ENCODE results near the gene ATP1B1. TPM values are rescaled to one million over a fixed set of nuclear protein-coding genes. Genes with fewer than 3 reads are reported as not detected.
"Not testable (repeated sequence)": the region's sequence is repeated elsewhere in the genome, so short reads cannot be mapped to it uniquely, and the experiment has no call there.

The ATP1B1 gene
- total and polyA plus RNA-seq, 5 experiments from 2014 or later = 0.62 to 1.8 (median 0.97) TPM

- H3K4me3 Mint-ChIP-seq = no peak overlapping the region
- POLR2A ChIA-PET = no interaction called here
- no peaks in the 10 kb centered on the region for H3K27me3 Mint-ChIP-seq
- no peak for DNase-seq
- ATAC-seq = no peak
- H3K36me3 Mint-ChIP-seq = peaks cover 0 to 8% (median 5%) of the 10 kb centered on the region in 3 donors
- no peaks in the 10 kb centered on the region for H3K9me3 Mint-ChIP-seq
- no peak overlapping the region for H3K27ac Mint-ChIP-seq
- H3K4me1 Mint-ChIP-seq = peaks cover 0 to 1% (median 0%) of the 10 kb centered on the region in 4 donors
Measured at GRCh38 chr1:169155675-169156074, 49.2 kb downstream of the ATP1B1 start.

- Mint-ChIP-seq H3K36me3 (peaks cover 0 to 8% (median 0%) of the 10 kb centered on the region in 3 donors), H3K4me3 (no peak overlapping the region), H3K4me1 (peaks cover 0 to 1% (median 0%) of the 10 kb centered on the region in 4 donors), H3K27me3 (no peaks in the 10 kb centered on the region), H3K27ac (no peak overlapping the region), H3K9me3 (no peaks in the 10 kb centered on the region)
- POLR2A ChIA-PET = no interaction called here
- ATAC-seq (no peak), DNase-seq (no peak)
Measured at GRCh38 chr1:169156580-169156979, 50.1 kb downstream of the ATP1B1 start.

GRCh38 chr1:169160845-169161495 is 54.5 kb downstream of the ATP1B1 start:
- H3K4me1 Mint-ChIP-seq = no peaks in the 10 kb centered on the region
- H3K4me3 Mint-ChIP-seq = no peak overlapping the region
- no peak overlapping the region for H3K27ac Mint-ChIP-seq
- ATAC-seq = no peak
- peaks cover 0 to 8% (median 0%) of the 10 kb centered on the region in 3 donors for H3K36me3 Mint-ChIP-seq
- POLR2A ChIA-PET = no interaction called here
- no peak for DNase-seq
- H3K9me3 Mint-ChIP-seq = no peaks in the 10 kb centered on the region
- H3K27me3 Mint-ChIP-seq = no peaks in the 10 kb centered on the region

GRCh38 chr1:169161496-169162194 is 55.2 kb downstream of the ATP1B1 start:
- H3K27ac Mint-ChIP-seq = no peak overlapping the region
- no peak overlapping the region for H3K4me3 Mint-ChIP-seq
- H3K27me3 Mint-ChIP-seq = no peaks in the 10 kb centered on the region
- POLR2A ChIA-PET = no interaction called here
- no peaks in the 10 kb centered on the region for H3K4me1 Mint-ChIP-seq
- H3K9me3 Mint-ChIP-seq = no peaks in the 10 kb centered on the region
- peaks cover 0 to 8% (median 0%) of the 10 kb centered on the region in 3 donors for H3K36me3 Mint-ChIP-seq
- no peak for DNase-seq
- no peak for ATAC-seq

- peaks cover 0 to 11% (median 6%) of the 10 kb centered on the region in 3 donors for H3K36me3 Mint-ChIP-seq
Measured at GRCh38 chr1:169163059-169163458, 56.6 kb downstream of the ATP1B1 start.

GRCh38 chr1:169175461-169175860 is 69.0 kb downstream of the ATP1B1 start:
- no peak for DNase-seq
- Mint-ChIP-seq H3K4me3 (no peak overlapping the region), H3K36me3 (peaks cover 2 to 8% (median 4%) of the 10 kb centered on the region in 3 donors), H3K9me3 (peaks cover 0 to 5% (median 0%) of the 10 kb centered on the region in 9 donors), H3K27me3 (no peaks in the 10 kb centered on the region), H3K4me1 (no peaks in the 10 kb centered on the region), H3K27ac (no peak overlapping the region)
- no peak for ATAC-seq
- POLR2A ChIA-PET = no interaction called here

More at GRCh38 chr1:169163059-169163458, 56.6 kb downstream of the ATP1B1 start:
- ATAC-seq (no peak), DNase-seq (no peak)
- H3K4me3 Mint-ChIP-seq = no peak overlapping the region
- POLR2A ChIA-PET = no interaction called here
- no peaks in the 10 kb centered on the region for H3K4me1 Mint-ChIP-seq
- H3K9me3 Mint-ChIP-seq = no peaks in the 10 kb centered on the region
- H3K27ac Mint-ChIP-seq = no peak overlapping the region
- no peaks in the 10 kb centered on the region for H3K27me3 Mint-ChIP-seq

- DNase-seq, POLR2A ChIA-PET, H3K27ac Mint-ChIP-seq, H3K4me1 Mint-ChIP-seq, ATAC-seq, H3K27me3 Mint-ChIP-seq, H3K4me3 Mint-ChIP-seq, H3K9me3 Mint-ChIP-seq, H3K36me3 Mint-ChIP-seq: not testable (repeated sequence)
Measured at GRCh38 chr1:169179431-169179830, 72.9 kb downstream of the ATP1B1 start.

GRCh38 chr1:169180174-169180573 is 73.7 kb downstream of the ATP1B1 start:
- ATAC-seq = no peak
- POLR2A ChIA-PET = no interaction called here
- H3K4me1 Mint-ChIP-seq = peaks cover 0 to 2% (median 0%) of the 10 kb centered on the region in 4 donors
- H3K9me3 Mint-ChIP-seq = peaks cover 0 to 5% (median 0%) of the 10 kb centered on the region in 9 donors
- H3K4me3 Mint-ChIP-seq = no peak overlapping the region
- no peaks in the 10 kb centered on the region for H3K27me3 Mint-ChIP-seq
- H3K27ac Mint-ChIP-seq = no peak overlapping the region
- DNase-seq = no peak
- H3K36me3 Mint-ChIP-seq = peaks cover 2 to 6% (median 4%) of the 10 kb centered on the region in 3 donors
